DMS 273 (cell line): ENCODE measurements around the gene MAGED2.
A peak's percentile ranks its signal among the peaks of the same experiment; 100 is the strongest.
"Not testable (repeated sequence)": the region's sequence is repeated elsewhere in the genome, so short reads cannot be mapped to it uniquely, and the experiment has no call there.

Source experiments
- DNase-seq: peaks from one replicate; lab custom pipeline; 2025; ENCODE audit not compliant: unreplicated experiment; lab: John Stamatoyannopoulos, UW

MAGED2 gene

GRCh38 chrX:54817220-54817820 is 9.8 kb downstream of the MAGED2 start:
- DNase-seq = no peak

- DNase-seq = no peak
Observed at GRCh38 chrX:54818221-54818620, 10.7 kb downstream of the MAGED2 start.

GRCh38 chrX:54819201-54819600 is 11.7 kb downstream of the MAGED2 start:
- no peak for DNase-seq

- no peak for DNase-seq
Observed at GRCh38 chrX:54820737-54821136, 13.2 kb downstream of the MAGED2 start.

DNA sequence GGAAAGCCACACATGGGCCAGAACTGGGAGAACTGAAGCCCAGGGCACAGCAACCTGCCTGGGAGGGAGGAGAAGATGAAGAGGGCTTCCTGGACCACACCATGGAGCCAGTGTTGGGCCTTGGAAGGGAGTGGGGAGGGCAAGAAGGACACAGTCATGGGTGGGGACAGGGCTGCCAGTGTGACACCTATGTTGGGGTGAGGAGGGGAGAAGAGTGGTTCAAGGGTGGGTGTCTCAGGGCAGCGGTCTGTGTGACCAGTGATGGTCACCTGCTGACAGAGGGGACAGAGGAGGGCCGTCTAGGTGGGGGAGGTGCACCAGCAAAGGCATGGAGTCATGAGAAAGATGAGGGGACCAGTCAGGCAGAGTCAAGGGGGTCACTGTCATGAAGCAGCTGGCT is 13.8 kb downstream of the MAGED2 start:
- no peak for DNase-seq

DNA sequence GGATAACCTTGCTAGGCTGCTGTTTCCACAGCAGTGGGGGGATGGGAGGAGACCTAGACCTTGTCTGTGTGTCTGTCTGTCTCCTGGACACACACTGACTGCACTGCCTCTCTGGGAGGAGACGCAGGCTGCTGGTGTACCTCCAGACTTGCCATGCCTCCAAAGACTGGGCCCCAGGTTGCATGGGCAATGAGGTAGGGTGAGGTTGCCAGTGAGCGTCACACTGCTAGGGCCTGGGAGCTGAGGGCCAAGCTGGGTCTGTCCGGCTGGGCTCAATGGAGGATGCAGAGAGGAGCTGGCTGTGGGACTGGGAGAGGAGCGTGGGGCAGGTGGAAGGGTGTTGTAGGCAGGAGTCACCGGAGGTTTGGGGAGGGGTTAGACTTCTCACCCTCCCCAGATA is 16.6 kb downstream of the MAGED2 start:
- DNase-seq = no peak

GRCh38 chrX:54824722-54825121 is 17.2 kb downstream of the MAGED2 start:
- no peak for DNase-seq

GRCh38 chrX:54825716-54826438 is 18.3 kb downstream of the MAGED2 start:
- DNase-seq = peak; percentile 7

GRCh38 chrX:54826598-54826997 is 19.1 kb downstream of the MAGED2 start:
- no peak for DNase-seq

DNA sequence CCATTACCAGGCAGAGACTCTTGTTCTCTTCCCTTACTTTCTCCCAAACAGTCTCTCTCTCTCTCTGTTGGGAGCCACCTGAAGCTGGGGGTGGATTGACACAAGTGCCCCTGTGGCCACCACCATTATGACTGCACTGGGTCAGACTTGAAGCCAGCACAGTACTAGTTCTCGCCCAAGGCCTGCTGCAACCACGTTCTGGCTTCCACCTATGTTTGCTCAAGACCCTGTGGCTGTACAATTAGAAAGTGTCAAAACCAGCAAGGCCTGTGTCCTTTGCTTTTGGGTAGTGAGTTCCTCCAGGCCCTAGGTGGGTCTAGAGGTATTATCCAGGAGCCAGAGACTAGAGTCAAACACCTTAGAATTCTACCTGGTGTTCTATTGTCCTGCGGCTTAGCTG is 31.0 kb downstream of the MAGED2 start:
- no peak for DNase-seq

- DNase-seq = peak; percentile 78
Observed at GRCh38 chrX:54841184-54841874, 33.8 kb downstream of the MAGED2 start.

GRCh38 chrX:54842607-54843006 is 35.1 kb downstream of the MAGED2 start:
- no peak for DNase-seq

DNA sequence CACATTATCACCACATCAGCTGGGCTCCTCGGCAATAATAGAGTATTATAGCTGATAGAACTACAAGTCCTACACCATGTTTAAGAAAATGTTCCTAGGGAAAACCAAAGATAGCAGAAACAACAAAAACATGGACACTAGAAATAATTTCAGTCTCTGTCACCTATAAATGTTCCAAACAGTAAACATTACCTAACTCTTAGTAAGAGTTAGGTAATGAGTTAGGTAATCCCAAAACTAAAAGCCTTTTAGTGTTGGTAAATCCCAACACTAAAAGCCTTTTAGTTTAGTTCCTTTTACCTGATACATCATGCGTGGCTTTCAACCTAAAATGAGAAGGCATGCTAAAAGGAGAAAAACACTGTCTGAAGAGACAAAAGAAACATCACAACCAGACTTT is 35.5 kb downstream of the MAGED2 start:
- no peak for DNase-seq

DNA sequence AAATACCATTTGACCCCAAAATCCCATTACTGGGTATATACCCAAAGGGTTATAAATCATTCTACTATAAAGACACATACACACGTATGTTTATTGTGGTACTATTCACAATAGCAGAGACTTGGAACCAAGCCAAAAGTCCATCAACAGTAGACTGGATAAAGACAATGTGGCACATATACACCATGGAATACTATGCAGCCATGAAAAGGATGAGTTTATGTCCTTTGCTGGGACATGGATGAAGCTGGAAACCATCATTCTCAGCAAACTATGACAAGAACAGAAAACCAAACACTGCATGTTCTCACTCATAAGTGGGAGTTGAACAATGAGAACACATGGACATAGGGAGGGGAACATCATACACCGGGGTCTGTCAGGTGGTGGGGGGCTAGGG is 40.2 kb downstream of the MAGED2 start:
- not testable (repeated sequence) for DNase-seq

GRCh38 chrX:54865208-54865607 is 57.7 kb downstream of the MAGED2 start:
- peak; percentile 17 for DNase-seq
